ENCODE data around the gene FGF19.

GRCh38 chr11:69657456-69657910 is 46.3 kb downstream of the FGF19 start:
- TF ChIP-seq POLR2A (IDR thresholded peaks at IDR 0.05) (no peak), CTCF (IDR thresholded peaks at IDR 0.05) (no peak)

All from right lobe of liver (tissue), 4 donors.